Osteocyte (in vitro differentiated cells): ENCODE measurements around the gene CCDC13. TPM values are rescaled to one million over a fixed set of nuclear protein-coding genes. Genes with fewer than 3 reads are reported as not detected.
A peak's percentile ranks its signal among the peaks of the same experiment; 100 is the strongest.

Experiments
- DNase-seq: peaks from one replicate; pipeline ENCODE4 v3.0.0; 2021; ENCODE audit warnings: mixed read lengths; ENCODE audit not compliant: unreplicated experiment; ENCODE audit errors: extremely low spot score
- H3K27ac Mint-ChIP-seq: one replicate; pipeline ENCODE4 v1.8.0; 2021; ENCODE audit warnings: mild to moderate bottlenecking, mixed read lengths; ENCODE audit not compliant: unreplicated experiment
- H3K27me3 Mint-ChIP-seq: one replicate; pipeline ENCODE4 v1.8.0; 2021; ENCODE audit warnings: mixed read lengths; ENCODE audit not compliant: unreplicated experiment
- H3K36me3 Mint-ChIP-seq: one replicate; pipeline ENCODE4 v1.8.0; 2021; ENCODE audit warnings: mixed read lengths; ENCODE audit not compliant: unreplicated experiment
- H3K4me1 Mint-ChIP-seq: one replicate; pipeline ENCODE4 v1.8.0; 2021; ENCODE audit warnings: mixed read lengths; ENCODE audit not compliant: unreplicated experiment
- H3K4me3 Mint-ChIP-seq: one replicate; pipeline ENCODE4 v1.8.0; 2021; ENCODE audit warnings: mild to moderate bottlenecking, moderate library complexity, mixed read lengths; ENCODE audit not compliant: unreplicated experiment
- H3K9me3 Mint-ChIP-seq: one replicate; pipeline ENCODE4 v1.8.0; 2021; ENCODE audit warnings: mixed read lengths; ENCODE audit not compliant: unreplicated experiment
- CTCF ChIP-seq: fragments of 200-600 bp; sonication (generic); IDR thresholded peaks from 2 replicates; pipeline ENCODE4 v1.5.0; 2021; ENCODE audit warnings: antibody characterized with exemption, mild to moderate bottlenecking, moderate library complexity
- total RNA-seq: library from RNA; stranded (reverse); gene quantifications from 2 replicates; pipeline ENCODE4 v1.2.1, GENCODE V29; 2021

Gene CCDC13
- total RNA-seq, 1 donor from 2014 or later, result 0.30 TPM

DNA sequence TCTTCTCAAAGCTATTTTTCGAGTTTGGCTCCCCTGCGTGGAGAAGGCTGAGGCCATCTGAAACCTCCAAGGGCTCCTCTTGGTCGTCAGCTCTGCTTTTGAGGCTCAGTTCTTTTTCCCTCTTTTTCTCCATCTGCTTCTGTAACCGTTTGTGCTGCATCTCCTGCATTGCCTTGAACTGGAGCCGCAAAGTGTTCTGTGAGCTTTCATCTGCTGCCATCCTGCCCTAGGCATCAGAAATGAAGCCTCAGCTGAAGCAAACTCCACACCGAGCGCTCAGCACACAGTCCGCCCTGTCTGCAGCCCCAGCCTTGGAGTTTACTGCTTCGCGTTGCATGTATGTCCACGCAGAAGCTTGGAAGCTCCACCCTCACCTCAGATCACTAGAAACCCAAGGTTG, 14.9 kb downstream of the CCDC13 start:
- TF ChIP-seq CTCF, result no peak
- Mint-ChIP-seq H3K27me3 (peaks cover 23% of the 10 kb centered on the region), H3K4me3 (no peak overlapping the region), H3K4me1 (peaks cover 5% of the 10 kb centered on the region), H3K36me3 (no peaks in the 10 kb centered on the region), H3K9me3 (no peaks in the 10 kb centered on the region), H3K27ac (no peak overlapping the region)
- no peak for DNase-seq

GRCh38 chr3:42756681-42757213, 16.3 kb downstream of the CCDC13 start:
- no peak overlapping the region for H3K27ac Mint-ChIP-seq
- no peak overlapping the region for H3K4me3 Mint-ChIP-seq
- TF ChIP-seq CTCF, result no peak
- H3K9me3 Mint-ChIP-seq, result no peaks in the 10 kb centered on the region
- H3K4me1 Mint-ChIP-seq, result peaks cover 1% of the 10 kb centered on the region
- no peaks in the 10 kb centered on the region for H3K36me3 Mint-ChIP-seq
- DNase-seq, result no peak
- peaks cover 23% of the 10 kb centered on the region for H3K27me3 Mint-ChIP-seq

DNA sequence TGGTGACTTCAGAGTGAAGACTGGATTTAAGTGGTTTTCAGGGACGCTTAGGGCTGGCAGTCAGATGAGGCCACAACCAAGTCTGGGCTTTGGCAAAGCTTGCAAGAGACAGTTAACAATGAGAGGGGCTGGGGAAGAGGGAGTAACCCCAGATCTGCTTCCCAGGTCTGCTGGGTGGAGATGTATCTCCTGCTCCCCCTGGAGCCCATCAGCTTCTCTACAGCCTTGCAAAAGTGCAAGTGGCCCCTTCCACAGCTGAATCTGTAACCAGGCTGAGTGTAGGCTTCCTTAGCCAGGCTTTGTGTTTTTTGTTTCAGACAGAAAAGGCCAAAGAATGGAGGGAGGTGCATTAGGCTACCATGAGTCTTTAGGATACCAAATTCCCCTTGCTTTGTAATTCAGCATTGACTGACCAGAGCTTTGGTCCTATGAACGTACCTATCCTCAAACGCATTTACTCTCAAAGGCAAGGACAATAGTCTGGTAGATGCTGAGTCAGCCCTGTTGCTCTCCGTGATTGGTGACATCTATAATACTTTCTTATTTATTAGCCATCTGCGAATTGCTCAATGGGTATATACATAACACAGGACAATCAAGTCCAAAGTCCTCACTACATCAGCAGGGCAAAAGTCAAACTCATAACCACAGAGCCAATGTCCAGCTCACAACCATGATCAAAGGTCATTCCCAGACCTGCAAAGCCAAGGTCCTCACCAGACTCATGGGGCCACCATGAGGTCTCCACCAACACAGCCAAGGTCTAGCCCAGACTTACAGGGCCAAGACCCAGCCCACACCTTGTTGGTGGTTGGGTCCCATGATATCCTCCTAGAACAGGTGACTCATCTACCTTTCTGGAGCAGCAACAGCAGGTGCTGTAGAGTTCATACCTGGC, 17.1 kb downstream of the CCDC13 start:
- peak; percentile 50 for TF ChIP-seq CTCF
- no peaks in the 10 kb centered on the region for H3K4me1 Mint-ChIP-seq
- no peaks in the 10 kb centered on the region for H3K9me3 Mint-ChIP-seq
- H3K27me3 Mint-ChIP-seq, result peaks cover 23% of the 10 kb centered on the region
- DNase-seq, result no peak
- H3K4me3 Mint-ChIP-seq, result no peak overlapping the region
- H3K27ac Mint-ChIP-seq, result no peak overlapping the region
- no peaks in the 10 kb centered on the region for H3K36me3 Mint-ChIP-seq

- no peak for TF ChIP-seq CTCF
- Mint-ChIP-seq H3K36me3 (no peaks in the 10 kb centered on the region), H3K9me3 (no peaks in the 10 kb centered on the region), H3K4me3 (no peak overlapping the region), H3K27ac (no peak overlapping the region), H3K4me1 (peaks cover 6% of the 10 kb centered on the region), H3K27me3 (peaks cover 16% of the 10 kb centered on the region)
- DNase-seq, result no peak
These were observed 19.3 kb downstream of the CCDC13 start for GRCh38 chr3:42753757-42754156.

- H3K4me3 Mint-ChIP-seq, result no peak overlapping the region
- H3K4me1 Mint-ChIP-seq, result peaks cover 9% of the 10 kb centered on the region
- no peaks in the 10 kb centered on the region for H3K9me3 Mint-ChIP-seq
- TF ChIP-seq CTCF, result no peak
- H3K27me3 Mint-ChIP-seq, result peaks cover 8% of the 10 kb centered on the region
- no peaks in the 10 kb centered on the region for H3K36me3 Mint-ChIP-seq
- no peak overlapping the region for H3K27ac Mint-ChIP-seq
- DNase-seq, result no peak
These were observed 20.1 kb downstream of the CCDC13 start for GRCh38 chr3:42752961-42753360.
